ENCODE data around the gene TEX55.

The TEX55 gene

GRCh38 chr3:119140466-119140865 is 5.5 kb upstream of the TEX55 start:
- Histone ChIP-seq H3K4me1 (ENCODE audit: control insufficient read depth, low read length) (no peaks in the 10 kb centered on the region), H3K27ac (ENCODE audit: low read depth, low read length) (no peak overlapping the region), H3F3A (ENCODE audit: control insufficient read depth, insufficient read depth) (no peaks in the 10 kb centered on the region), H3K27me3 (ENCODE audit: control insufficient read depth, low read length) (no peaks in the 10 kb centered on the region), H3K9me3 (ENCODE audit: control insufficient read depth, insufficient read depth, low read length) (no peaks in the 10 kb centered on the region), H4K20me1 (ENCODE audit: control insufficient read depth, insufficient read depth, low read depth, low read length) (no peaks in the 10 kb centered on the region), H3K4me3 (ENCODE audit: low read length) (no peak overlapping the region), H3K36me3 (ENCODE audit: control insufficient read depth, low read length) (no peaks in the 10 kb centered on the region), H3K4me2 (ENCODE audit: low read length) (no peak overlapping the region), H3K9me2 (replicated peaks; ENCODE audit: control insufficient read depth, low read length) (no peaks in the 10 kb centered on the region), H3K79me2 (ENCODE audit: control insufficient read depth, low read length) (no peaks in the 10 kb centered on the region)
- TF ChIP-seq, protein P1, sequence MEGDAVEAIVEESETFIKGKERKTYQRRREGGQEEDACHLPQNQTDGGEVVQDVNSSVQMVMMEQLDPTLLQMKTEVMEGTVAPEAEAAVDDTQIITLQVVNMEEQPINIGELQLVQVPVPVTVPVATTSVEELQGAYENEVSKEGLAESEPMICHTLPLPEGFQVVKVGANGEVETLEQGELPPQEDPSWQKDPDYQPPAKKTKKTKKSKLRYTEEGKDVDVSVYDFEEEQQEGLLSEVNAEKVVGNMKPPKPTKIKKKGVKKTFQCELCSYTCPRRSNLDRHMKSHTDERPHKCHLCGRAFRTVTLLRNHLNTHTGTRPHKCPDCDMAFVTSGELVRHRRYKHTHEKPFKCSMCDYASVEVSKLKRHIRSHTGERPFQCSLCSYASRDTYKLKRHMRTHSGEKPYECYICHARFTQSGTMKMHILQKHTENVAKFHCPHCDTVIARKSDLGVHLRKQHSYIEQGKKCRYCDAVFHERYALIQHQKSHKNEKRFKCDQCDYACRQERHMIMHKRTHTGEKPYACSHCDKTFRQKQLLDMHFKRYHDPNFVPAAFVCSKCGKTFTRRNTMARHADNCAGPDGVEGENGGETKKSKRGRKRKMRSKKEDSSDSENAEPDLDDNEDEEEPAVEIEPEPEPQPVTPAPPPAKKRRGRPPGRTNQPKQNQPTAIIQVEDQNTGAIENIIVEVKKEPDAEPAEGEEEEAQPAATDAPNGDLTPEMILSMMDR (IDR thresholded peaks at IDR 0.05; ENCODE audit: low read depth, low read length, poor library complexity, severe bottlenecking): no peak
- no peak for TF ChIP-seq EZH2phosphoT487 (IDR thresholded peaks at IDR 0.05; ENCODE audit: borderline replicate concordance, low read length)

GRCh38 chr3:119145128-119145499 is 851 bp upstream of the TEX55 start:
- Histone ChIP-seq H3K79me2 (ENCODE audit: control insufficient read depth, low read length) (no peaks in the 10 kb centered on the region), H3K27me3 (ENCODE audit: control insufficient read depth, low read length) (no peaks in the 10 kb centered on the region), H3F3A (ENCODE audit: control insufficient read depth, insufficient read depth) (no peaks in the 10 kb centered on the region), H3K36me3 (ENCODE audit: control insufficient read depth, low read length) (no peaks in the 10 kb centered on the region), H3K9me2 (replicated peaks; ENCODE audit: control insufficient read depth, low read length) (no peaks in the 10 kb centered on the region), H4K20me1 (ENCODE audit: control insufficient read depth, insufficient read depth, low read depth, low read length) (no peaks in the 10 kb centered on the region), H3K9me3 (ENCODE audit: control insufficient read depth, insufficient read depth, low read length) (no peaks in the 10 kb centered on the region), H3K4me1 (ENCODE audit: control insufficient read depth, low read length) (no peaks in the 10 kb centered on the region), H3K27ac (ENCODE audit: low read depth, low read length) (no peak overlapping the region), H3K4me2 (ENCODE audit: low read length) (no peak overlapping the region), H3K4me3 (ENCODE audit: low read length) (no peak overlapping the region)
- no peak for TF ChIP-seq EZH2phosphoT487 (IDR thresholded peaks at IDR 0.05; ENCODE audit: borderline replicate concordance, low read length)
- TF ChIP-seq, protein P1 (IDR thresholded peaks at IDR 0.05; ENCODE audit: low read depth, low read length, poor library complexity, severe bottlenecking): no peak

GRCh38 chr3:119146578-119147375 is 812 bp downstream of the TEX55 start:
- H3K27me3 ChIP-seq (ENCODE audit: control insufficient read depth, low read length): no peaks in the 10 kb centered on the region
- H3K4me3 ChIP-seq (ENCODE audit: low read length): no peak overlapping the region
- H4K20me1 ChIP-seq (ENCODE audit: control insufficient read depth, insufficient read depth, low read depth, low read length): no peaks in the 10 kb centered on the region
- TF ChIP-seq EZH2phosphoT487 (IDR thresholded peaks at IDR 0.05; ENCODE audit: borderline replicate concordance, low read length): no peak
- TF ChIP-seq, protein P1 (IDR thresholded peaks at IDR 0.05; ENCODE audit: low read depth, low read length, poor library complexity, severe bottlenecking): no peak
- no peak overlapping the region for H3K4me2 ChIP-seq (ENCODE audit: low read length)
- H3K4me1 ChIP-seq (ENCODE audit: control insufficient read depth, low read length): no peaks in the 10 kb centered on the region
- H3K9me3 ChIP-seq (ENCODE audit: control insufficient read depth, insufficient read depth, low read length): no peaks in the 10 kb centered on the region
- no peaks in the 10 kb centered on the region for H3K36me3 ChIP-seq (ENCODE audit: control insufficient read depth, low read length)
- H3F3A ChIP-seq (ENCODE audit: control insufficient read depth, insufficient read depth): no peaks in the 10 kb centered on the region
- no peaks in the 10 kb centered on the region for H3K79me2 ChIP-seq (ENCODE audit: control insufficient read depth, low read length)
- no peak overlapping the region for H3K27ac ChIP-seq (ENCODE audit: low read depth, low read length)
- H3K9me2 ChIP-seq (replicated peaks; ENCODE audit: control insufficient read depth, low read length): no peaks in the 10 kb centered on the region
